Heart left ventricle (tissue), 13 donors: ENCODE measurements around the gene RARRES1.

Experiments
- POLR2A ChIP-seq, 2 donors: fragments of 450-650 bp; IDR thresholded peaks; one replicate each; pipeline ENCODE4 v1.6.1; 2017; ENCODE audit warnings: antibody characterized with exemption in 2 of 2, mild to moderate bottlenecking in 2 of 2, moderate library complexity in 2 of 2
- TF ChIP-seq, protein P1 (sequence below), 12 donors: fragments of 200-600 bp; sonication (generic) in 4 of 12; IDR thresholded peaks; one replicate each; pipeline versions ENCODE4 v1.5.0 to v1.8.0; 2018 to 2022; ENCODE audit warnings: antibody characterized with exemption in 12 of 12, mild to moderate bottlenecking in 5 of 12
- donor health status: ischemic (EF 13 %, LVEDD 7.1; RV severe dilation, severe dysfunction).
- donor health status: DM: no; HTN: yes; CAD: no.
- donor health status: DM: no; HTN: no; CAD: no.
- donor health status: ischemic (EF 25% LVEDD 6.9; RV normal size, moderate dysfunction).
- donor health status: ischemic (EF 25% LVEDD 5.7; RV mildly dilated, moderate dysfunction).
- donor health status: ischemic (EF 35%, LVEDD 5.7; RV mildly dilated, moderate dysfunction).
- donor health status: nonischemic (EF 11% LVEDD 7.7; RV severe dilation, severe dysfunction).
- donor health status: DM: yes; HTN: yes; CAD: no.
- donor health status: PGD.
- donor health status: ischemic (EF 29% LVEDD 5.4; RV normal size, mild dysfunction).
- donor health status: nonischemic (EF 23%, LVEDD 6.1; RV moderate dilation, normal function).

- TF ChIP-seq, protein P1, sequence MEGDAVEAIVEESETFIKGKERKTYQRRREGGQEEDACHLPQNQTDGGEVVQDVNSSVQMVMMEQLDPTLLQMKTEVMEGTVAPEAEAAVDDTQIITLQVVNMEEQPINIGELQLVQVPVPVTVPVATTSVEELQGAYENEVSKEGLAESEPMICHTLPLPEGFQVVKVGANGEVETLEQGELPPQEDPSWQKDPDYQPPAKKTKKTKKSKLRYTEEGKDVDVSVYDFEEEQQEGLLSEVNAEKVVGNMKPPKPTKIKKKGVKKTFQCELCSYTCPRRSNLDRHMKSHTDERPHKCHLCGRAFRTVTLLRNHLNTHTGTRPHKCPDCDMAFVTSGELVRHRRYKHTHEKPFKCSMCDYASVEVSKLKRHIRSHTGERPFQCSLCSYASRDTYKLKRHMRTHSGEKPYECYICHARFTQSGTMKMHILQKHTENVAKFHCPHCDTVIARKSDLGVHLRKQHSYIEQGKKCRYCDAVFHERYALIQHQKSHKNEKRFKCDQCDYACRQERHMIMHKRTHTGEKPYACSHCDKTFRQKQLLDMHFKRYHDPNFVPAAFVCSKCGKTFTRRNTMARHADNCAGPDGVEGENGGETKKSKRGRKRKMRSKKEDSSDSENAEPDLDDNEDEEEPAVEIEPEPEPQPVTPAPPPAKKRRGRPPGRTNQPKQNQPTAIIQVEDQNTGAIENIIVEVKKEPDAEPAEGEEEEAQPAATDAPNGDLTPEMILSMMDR (IDR thresholded peaks at IDR 0.05), result no peak
- no peak for TF ChIP-seq POLR2A (IDR thresholded peaks at IDR 0.05)
Observed at GRCh38 chr3:158773166-158773565, 40.9 kb upstream of the RARRES1 start.
